Measurements from ENCODE around the gene SGPP2.

- TF ChIP-seq EZH2 (IDR thresholded peaks at IDR 0.05; ENCODE audit: low read length) (no peak), CTCF (optimal IDR thresholded peaks at IDR 0.05 in 1 of 3, IDR thresholded peaks at IDR 0.05 in 1 of 3, conservative IDR thresholded peaks at IDR 0.05 in 1 of 3; ENCODE audit: extremely low read depth in 1 of 3, insufficient read depth in 2 of 3, low read length in 3 of 3) (no peak)
These were observed 174.3 kb downstream of the SGPP2 start for GRCh38 chr2:222598611-222599010.
